ENCODE measurements around the gene ACSL6.
"Not testable (repeated sequence)": the region's sequence is repeated elsewhere in the genome, so short reads cannot be mapped to it uniquely, and the experiment has no call there.

DNA sequence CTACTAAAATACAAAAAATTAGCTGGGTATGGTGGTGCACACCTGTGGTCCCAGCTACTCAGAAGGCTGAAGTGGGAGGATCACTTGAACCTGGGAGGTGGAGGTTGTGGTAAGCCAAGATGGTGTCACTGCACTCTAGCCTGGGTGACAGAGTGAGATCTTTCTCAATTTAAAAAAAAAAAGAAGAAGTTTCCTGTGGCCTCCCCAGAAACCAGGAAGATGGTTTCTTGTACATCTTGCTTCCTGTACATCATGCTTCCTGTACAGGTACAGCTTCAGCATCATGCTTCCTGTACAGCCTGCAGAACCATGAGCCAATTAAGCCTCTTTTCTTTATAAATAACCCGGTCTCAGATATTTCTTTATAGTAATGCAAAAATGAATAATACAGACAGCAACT, 109.2 kb downstream of the ACSL6 start:
- TF ChIP-seq, protein P1, sequence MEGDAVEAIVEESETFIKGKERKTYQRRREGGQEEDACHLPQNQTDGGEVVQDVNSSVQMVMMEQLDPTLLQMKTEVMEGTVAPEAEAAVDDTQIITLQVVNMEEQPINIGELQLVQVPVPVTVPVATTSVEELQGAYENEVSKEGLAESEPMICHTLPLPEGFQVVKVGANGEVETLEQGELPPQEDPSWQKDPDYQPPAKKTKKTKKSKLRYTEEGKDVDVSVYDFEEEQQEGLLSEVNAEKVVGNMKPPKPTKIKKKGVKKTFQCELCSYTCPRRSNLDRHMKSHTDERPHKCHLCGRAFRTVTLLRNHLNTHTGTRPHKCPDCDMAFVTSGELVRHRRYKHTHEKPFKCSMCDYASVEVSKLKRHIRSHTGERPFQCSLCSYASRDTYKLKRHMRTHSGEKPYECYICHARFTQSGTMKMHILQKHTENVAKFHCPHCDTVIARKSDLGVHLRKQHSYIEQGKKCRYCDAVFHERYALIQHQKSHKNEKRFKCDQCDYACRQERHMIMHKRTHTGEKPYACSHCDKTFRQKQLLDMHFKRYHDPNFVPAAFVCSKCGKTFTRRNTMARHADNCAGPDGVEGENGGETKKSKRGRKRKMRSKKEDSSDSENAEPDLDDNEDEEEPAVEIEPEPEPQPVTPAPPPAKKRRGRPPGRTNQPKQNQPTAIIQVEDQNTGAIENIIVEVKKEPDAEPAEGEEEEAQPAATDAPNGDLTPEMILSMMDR (IDR thresholded peaks at IDR 0.05) = not testable (repeated sequence)
- TF ChIP-seq EZH2 (IDR thresholded peaks at IDR 0.05; ENCODE audit: borderline replicate concordance, insufficient read depth, low read depth, low read length, poor library complexity, severe bottlenecking) = not testable (repeated sequence)
